Keratinocyte (primary cell): ENCODE results near the gene POLE.

Experiments
- CTCF ChIP-seq, 3 experiments: IDR thresholded peaks in 1 of 3; conservative IDR thresholded peaks in 1 of 3; optimal IDR thresholded peaks in 1 of 3; 2 replicates in 2 of 3; 3 replicates in 1 of 3; pipeline versions ENCODE3 to v1.5.1; 2011; ENCODE audit warnings: low read length in 3 of 3, mild to moderate bottlenecking in 3 of 3, moderate library complexity in 2 of 3, control low read depth in 1 of 3, inconsistent platforms in 1 of 3; ENCODE audit not compliant: insufficient read depth in 2 of 3; ENCODE audit errors: extremely low read depth in 1 of 3
- EZH2 ChIP-seq: IDR thresholded peaks from one replicate; pipeline ENCODE4 v1.6.1; 2012; ENCODE audit warnings: inconsistent platforms, mild to moderate bottlenecking, low read length, moderate library complexity

GRCh38 chr12:132579744-132580143, 107.4 kb downstream of the POLE start:
- no peak for TF ChIP-seq CTCF (optimal IDR thresholded peaks at IDR 0.05 in 1 of 3, IDR thresholded peaks at IDR 0.05 in 1 of 3, conservative IDR thresholded peaks at IDR 0.05 in 1 of 3; ENCODE audit: extremely low read depth in 1 of 3, insufficient read depth in 2 of 3, low read length in 3 of 3)
- TF ChIP-seq EZH2, result no peak
